Left lung (tissue), 10 donors: Measurements from ENCODE around the gene TOP1. TPM values are rescaled to one million over a fixed set of nuclear protein-coding genes. Genes with fewer than 3 reads are reported as not detected.
A peak's percentile ranks its signal among the peaks of the same experiment; 100 is the strongest.

Experiments used
- ATAC-seq: fragments of 200-7000 bp; cut with Tn5 transposase; one replicate; pipeline ENCODE4 v1.9.1; 2020; ENCODE audit warnings: moderate library complexity
- DNase-seq, 4 donors: peaks; one replicate each; pipeline ENCODE4 v3.0.0-alpha.2; 2013 to 2020
- H3K27ac ChIP-seq, 2 donors: fragments of 200-600 bp; sonication (generic) in 1 of 2; one replicate each; pipeline versions ENCODE4 v1.5.0 to v1.8.0; 2020 to 2021
- H3K27me3 ChIP-seq, 2 donors: fragments of 200-600 bp; sonication (generic) in 1 of 2; one replicate each; pipeline versions ENCODE4 v1.5.0 to v1.8.0; 2020 to 2021
- H3K36me3 ChIP-seq, 2 donors: fragments of 200-600 bp; sonication (generic) in 1 of 2; one replicate each; pipeline versions ENCODE4 v1.5.0 to v1.8.0; 2020 to 2021
- H3K4me1 ChIP-seq, 2 donors: fragments of 200-600 bp; one replicate each; pipeline ENCODE4 v1.8.0; 2021
- H3K4me3 ChIP-seq, 2 donors: fragments of 200-600 bp; sonication (generic) in 1 of 2; one replicate each; pipeline versions ENCODE4 v1.5.0 to v1.8.0; 2020 to 2021; ENCODE audit warnings: mild to moderate bottlenecking in 1 of 2
- H3K9me3 ChIP-seq, 2 donors: fragments of 200-600 bp; sonication (generic) in 1 of 2; one replicate each; pipeline versions ENCODE4 v1.5.0 to v1.8.0; 2020 to 2021
- CTCF ChIP-seq, 2 donors: fragments of 200-600 bp; sonication (generic) in 1 of 2; IDR thresholded peaks; one replicate each; pipeline versions ENCODE4 v1.5.0 to v1.8.0; 2021; ENCODE audit warnings: antibody characterized with exemption in 2 of 2
- intact Hi-C, 2 donors: fragments of 100-400 bp; cut with DNase I; formaldehyde crosslinking; loops; one replicate each; pipeline versions ENCODE4 v1.11.2 to v1.14.2; 2022
- polyA plus RNA-seq, 6 donors: library from polyadenylated mRNA; unstranded; fragments of 120-200 nt; gene quantifications; one replicate each; pipeline ENCODE4 v1.2.1, GENCODE V29; 2013; ENCODE audit not compliant: insufficient read length in 6 of 6
- total RNA-seq, 2 donors: library from RNA; stranded (reverse); fragmentation: NEBNext Ultra II Directional; extraction: Animal tissue kit (Norgen Biotek cat#: 25700); gene quantifications; one replicate each; pipeline ENCODE4 v1.2.1, GENCODE V29; 2021
- donor health status: DM: no; HTN: yes; CAD: no.
- donor health status: DM: no; HTN: no; CAD: no.

TOP1 gene
- total and polyA plus RNA-seq, 8 donors = 68.0 to 99.3 (median 95.5) TPM

DNA sequence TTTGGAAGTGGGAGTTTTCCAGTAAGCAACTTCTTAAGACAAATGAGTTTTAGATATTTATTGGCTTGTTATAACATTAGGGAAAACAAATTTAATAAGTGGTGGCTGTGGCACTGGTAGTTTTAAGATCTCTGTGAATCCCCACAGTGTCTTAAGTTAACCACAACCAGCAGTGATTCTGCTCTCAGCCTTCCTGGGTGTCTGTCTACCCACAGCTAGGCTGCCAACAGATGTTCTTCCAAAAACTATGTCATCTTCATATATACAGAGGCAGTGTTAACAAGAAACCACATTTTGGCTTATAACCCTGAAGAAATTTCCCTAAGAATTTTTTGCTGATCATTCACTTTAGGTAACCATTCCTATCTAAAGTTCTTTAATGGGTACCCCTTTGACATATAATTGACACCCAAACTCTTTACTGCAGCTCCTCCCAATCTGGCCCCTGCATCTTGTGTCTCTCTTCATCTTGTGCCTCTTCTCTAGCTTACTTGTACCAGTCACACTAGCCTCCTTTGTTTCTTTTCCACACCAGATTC, 52.7 kb downstream of the TOP1 start:
- no peak for DNase-seq

GRCh38 chr20:41082306-41082705, 53.7 kb downstream of the TOP1 start:
- intact Hi-C loops = no loop called here
- Histone ChIP-seq H3K4me3 (no peak overlapping the region), H3K27me3 (no peaks in the 10 kb centered on the region), H3K36me3 (peaks cover 0 to 93% of the 10 kb centered on the region in 2 donors), H3K27ac (no peak overlapping the region), H3K9me3 (no peaks in the 10 kb centered on the region), H3K4me1 (peaks cover 0 to 36% of the 10 kb centered on the region in 2 donors)
- ATAC-seq (no peak), DNase-seq (no peak)
- no peak for TF ChIP-seq CTCF (IDR thresholded peaks at IDR 0.05)

More for the DNA sequence above, 52.7 kb downstream of the TOP1 start:
- Histone ChIP-seq H3K4me1 (peaks cover 0 to 32% of the 10 kb centered on the region in 2 donors), H3K27me3 (no peaks in the 10 kb centered on the region), H3K36me3 (peaks cover 0 to 93% of the 10 kb centered on the region in 2 donors), H3K9me3 (no peaks in the 10 kb centered on the region), H3K27ac (no peak overlapping the region), H3K4me3 (no peak overlapping the region)
- TF ChIP-seq CTCF (IDR thresholded peaks at IDR 0.05) = no peak
- intact Hi-C loops = no loop called here
- no peak for ATAC-seq

DNA sequence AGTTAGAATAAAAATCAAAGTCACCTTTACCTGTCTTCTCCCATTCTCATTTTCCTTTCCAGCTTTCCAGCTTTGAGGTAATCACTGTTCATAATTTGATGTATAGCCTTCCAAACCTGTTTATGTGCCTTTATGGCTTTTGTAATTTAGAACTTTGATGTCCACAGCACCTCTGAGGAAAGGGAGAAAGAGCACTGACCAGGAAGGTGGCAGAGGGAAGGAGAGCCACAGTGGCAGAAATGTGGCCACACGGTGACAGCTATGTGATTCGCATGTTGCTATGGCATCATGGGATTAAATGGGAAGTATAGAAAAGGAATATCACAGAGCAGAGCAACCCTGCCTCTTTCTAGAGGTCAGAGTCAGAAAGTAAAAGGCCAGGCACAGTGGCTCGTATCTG, 57.0 kb downstream of the TOP1 start:
- ATAC-seq (no peak), DNase-seq (no peak)
- Histone ChIP-seq H3K36me3 (peaks cover 0 to 93% of the 10 kb centered on the region in 2 donors), H3K4me3 (no peak overlapping the region), H3K27me3 (no peaks in the 10 kb centered on the region), H3K4me1 (peaks cover 0 to 18% of the 10 kb centered on the region in 2 donors), H3K9me3 (no peaks in the 10 kb centered on the region), H3K27ac (no peak overlapping the region)
- intact Hi-C loops = no loop called here
- no peak for TF ChIP-seq CTCF (IDR thresholded peaks at IDR 0.05)

DNA sequence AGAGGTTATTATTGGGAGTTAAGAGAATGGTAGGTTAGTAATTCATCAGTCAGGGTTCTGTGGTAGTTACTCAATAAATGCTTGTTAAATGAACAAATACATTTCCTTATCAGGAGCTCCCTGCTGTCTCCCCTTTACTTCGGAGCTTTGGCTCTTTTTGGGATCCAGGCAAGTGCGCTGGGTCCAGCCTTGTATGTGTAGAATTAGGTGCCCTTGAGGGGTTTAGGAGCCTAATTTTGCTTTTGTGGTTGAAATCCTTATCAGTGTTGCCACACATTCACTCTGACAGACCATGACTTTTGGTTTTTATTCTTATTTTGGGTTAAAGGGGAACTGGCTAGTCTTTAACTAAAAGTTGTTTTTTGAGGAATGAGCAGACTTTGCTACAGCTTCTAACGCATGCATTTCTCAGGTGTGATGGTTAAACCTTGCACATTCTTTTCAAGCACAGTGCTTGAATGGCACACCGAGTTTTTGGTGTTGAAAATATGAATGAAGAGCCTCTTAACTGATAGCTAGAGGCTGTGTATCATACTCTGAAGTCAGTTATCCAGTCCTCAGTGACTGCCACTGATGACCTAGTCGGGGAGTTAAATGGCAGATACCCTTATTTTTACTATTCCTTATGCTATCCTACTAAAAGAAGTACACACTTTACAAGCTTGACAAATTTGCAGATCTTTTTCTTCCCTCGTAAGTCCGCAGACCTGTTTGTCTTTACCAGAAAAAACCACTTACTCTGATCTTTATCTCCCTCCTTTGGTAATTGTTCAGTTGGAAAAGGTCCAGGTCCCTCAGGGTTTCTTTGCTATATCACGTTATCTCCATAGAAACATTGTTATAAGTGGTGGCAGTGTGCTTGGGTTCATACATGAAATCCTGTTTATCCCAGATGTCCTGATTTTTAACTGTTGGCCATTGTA, 58.0 kb downstream of the TOP1 start:
- Histone ChIP-seq H3K27me3 (no peaks in the 10 kb centered on the region), H3K27ac (peak overlapping the region in 1 of 2 donors; percentile 15), H3K36me3 (peaks cover 0 to 92% of the 10 kb centered on the region in 2 donors), H3K4me1 (peaks cover 0 to 18% of the 10 kb centered on the region in 2 donors), H3K4me3 (no peak overlapping the region), H3K9me3 (no peaks in the 10 kb centered on the region)
- intact Hi-C loops = no loop called here
- ATAC-seq = peak; percentile 59
- peak in 1 of 4 donors; percentile 31 for DNase-seq
- no peak for TF ChIP-seq CTCF (IDR thresholded peaks at IDR 0.05)

GRCh38 chr20:41087325-41087685, 58.7 kb downstream of the TOP1 start:
- Histone ChIP-seq H3K27ac (peak overlapping the region in 1 of 2 donors; percentile 15), H3K9me3 (no peaks in the 10 kb centered on the region), H3K36me3 (peaks cover 0 to 92% of the 10 kb centered on the region in 2 donors), H3K4me1 (peaks cover 0 to 18% of the 10 kb centered on the region in 2 donors), H3K27me3 (no peaks in the 10 kb centered on the region), H3K4me3 (no peak overlapping the region)
- ATAC-seq = no peak
- no peak for DNase-seq
- no peak for TF ChIP-seq CTCF (IDR thresholded peaks at IDR 0.05)
- intact Hi-C loops = no loop called here
